Measurements from ENCODE around the gene SPINT2. TPM values are rescaled to one million over a fixed set of nuclear protein-coding genes. Genes with fewer than 3 reads are reported as not detected.

Gene SPINT2
- total and polyA plus RNA-seq, 2 of the 13 experiments (the other 11 are each of a cell fraction or from before 2014, with no cell fraction given): 0.31 to 0.77 TPM

GRCh38 chr19:38315657-38316476 lies 51.5 kb downstream of the SPINT2 start, which contains the start of gene YIF1B (continued):
- TF ChIP-seq ARID4A (CRISPR knock-in tag; IDR thresholded peaks at IDR 0.05; ENCODE audit: borderline replicate concordance) (peak; percentile 76; the same call in 1 of the 2 replicates), MXD1 (CRISPR knock-in tag; IDR thresholded peaks at IDR 0.05) (no peak), SIX4 (CRISPR knock-in tag; IDR thresholded peaks at IDR 0.05) (no peak), NFE2L2 (IDR thresholded peaks at IDR 0.05; ENCODE audit: low read length) (no peak), ZNF556 (CRISPR knock-in tag; IDR thresholded peaks at IDR 0.05; ENCODE audit: borderline replicate concordance) (no peak), KDM5A (IDR thresholded peaks at IDR 0.05; ENCODE audit: borderline replicate concordance, low read length) (0 out of 2 replicates have a peak, but pooled peaks have one; percentile 53), SNAPC5 (CRISPR knock-in tag; IDR thresholded peaks at IDR 0.05; ENCODE audit: borderline replicate concordance) (peak; percentile 90), ZBTB7A (CRISPR knock-in tag; IDR thresholded peaks at IDR 0.05) (no peak), ZNF619 (CRISPR knock-in tag; IDR thresholded peaks at IDR 0.05) (no peak), NAIF1 (CRISPR knock-in tag; IDR thresholded peaks at IDR 0.05; ENCODE audit: borderline replicate concordance) (peak; percentile 100), ZBTB1 (CRISPR knock-in tag; IDR thresholded peaks at IDR 0.05; ENCODE audit: borderline replicate concordance) (no peak), NFE2L1 (CRISPR knock-in tag; IDR thresholded peaks at IDR 0.05; ENCODE audit: borderline replicate concordance) (no peak), ZNF256 (CRISPR knock-in tag; conservative IDR thresholded peaks at IDR 0.05) (no peak), SPEN (CRISPR knock-in tag; IDR thresholded peaks at IDR 0.05; ENCODE audit: low read depth) (peak; percentile 86), PCBP2 (optimal IDR thresholded peaks at IDR 0.05; ENCODE audit: low read depth, low read length, poor library complexity, severe bottlenecking) (no peak), ZNF224 (CRISPR knock-in tag; IDR thresholded peaks at IDR 0.05) (no peak), ZSCAN21 (CRISPR knock-in tag; IDR thresholded peaks at IDR 0.05; ENCODE audit: borderline replicate concordance) (no peak), KLF15 (CRISPR knock-in tag; IDR thresholded peaks at IDR 0.05; ENCODE audit: borderline replicate concordance) (no peak), TAF15 (IDR thresholded peaks at IDR 0.05; ENCODE audit: low read depth, low read length, poor library complexity, severe bottlenecking) (no peak), TCF7 (IDR thresholded peaks at IDR 0.05; ENCODE audit: low read depth) (no peak), ZNF607 (CRISPR knock-in tag; IDR thresholded peaks at IDR 0.05; ENCODE audit: borderline replicate concordance) (no peak), ATM (IDR thresholded peaks at IDR 0.05; ENCODE audit: borderline replicate concordance) (no peak), THAP7 (CRISPR knock-in tag; IDR thresholded peaks at IDR 0.05) (no peak)
